HL-60 (cell line): ENCODE results near the gene ANAPC4.

Experiments used
- DNase-seq, 2 experiments: peaks; one replicate each; pipeline ENCODE4 v3.0.0-alpha.2; 2010 to 2020; ENCODE audit warnings: low read depth in 1 of 2, low spot score in 1 of 2
- H3K27ac ChIP-seq: fragments of 250-450 bp; sonication (Bioruptor Pico); replicated peaks from 2 replicates; pipeline ENCODE4 v1.5.1; 2020; ENCODE audit warnings: mild to moderate bottlenecking, moderate library complexity
- H3K27me3 ChIP-seq: fragments of 250-450 bp; sonication (Bioruptor Pico); 2 replicates; pipeline ENCODE4 v1.5.1; 2021; ENCODE audit warnings: mild to moderate bottlenecking, moderate library complexity; ENCODE audit not compliant: insufficient read depth, poor library complexity, severe bottlenecking
- H3K4me3 ChIP-seq: replicated peaks from 2 replicates; pipeline ENCODE4 v1.5.1; 2011; ENCODE audit warnings: mild to moderate bottlenecking, control low read depth, low read length; ENCODE audit not compliant: insufficient read depth
- CTCF ChIP-seq: IDR thresholded peaks from one replicate; pipeline ENCODE4 v1.5.1; 2011; ENCODE audit warnings: low read length, control low read depth, inconsistent platforms; ENCODE audit not compliant: insufficient read depth
- GABPA ChIP-seq: IDR thresholded peaks from 2 replicates; pipeline ENCODE4 v1.6.1; 2012; ENCODE audit warnings: low read depth
- POLR2AphosphoS5 ChIP-seq: IDR thresholded peaks from 2 replicates; pipeline ENCODE4 v1.6.1; 2012; ENCODE audit warnings: low read depth
- REST ChIP-seq: IDR thresholded peaks from 2 replicates; pipeline ENCODE4 v1.6.1; 2012; ENCODE audit warnings: low read depth; ENCODE audit not compliant: insufficient replicate concordance
- SPI1 ChIP-seq: IDR thresholded peaks from 2 replicates; pipeline ENCODE4 v1.6.1; 2012; ENCODE audit warnings: low read depth, mild to moderate bottlenecking, borderline replicate concordance

Gene ANAPC4

GRCh38 chr4:25351777-25352416 lies 25.2 kb upstream of the ANAPC4 start:
- Histone ChIP-seq H3K27me3 (no peaks in the 10 kb centered on the region), H3K27ac (no peak overlapping the region), H3K4me3 (no peak overlapping the region)
- TF ChIP-seq GABPA (no peak), REST (no peak), CTCF (no peak), SPI1 (no peak), POLR2AphosphoS5 (no peak)
- DNase-seq, result no peak

GRCh38 chr4:25356068-25356467 lies 21.0 kb upstream of the ANAPC4 start:
- H3K27me3 ChIP-seq, result no peaks in the 10 kb centered on the region
- TF ChIP-seq POLR2AphosphoS5 (no peak), REST (no peak), GABPA (no peak), CTCF (no peak), SPI1 (no peak)
- DNase-seq, result no peak
- H3K27ac ChIP-seq, result no peak overlapping the region
- no peak overlapping the region for H3K4me3 ChIP-seq

GRCh38 chr4:25358515-25359275 lies 18.4 kb upstream of the ANAPC4 start:
- no peak for DNase-seq
- H3K27me3 ChIP-seq, result no peaks in the 10 kb centered on the region
- no peak overlapping the region for H3K27ac ChIP-seq
- H3K4me3 ChIP-seq, result no peak overlapping the region
- TF ChIP-seq POLR2AphosphoS5, result no peak
- no peak for TF ChIP-seq REST
- TF ChIP-seq GABPA, result no peak
- TF ChIP-seq CTCF, result no peak
- no peak for TF ChIP-seq SPI1
